ENCODE results near the gene SUSD2.
"Not testable (repeated sequence)": the region's sequence is repeated elsewhere in the genome, so short reads cannot be mapped to it uniquely, and the experiment has no call there.

The SUSD2 gene

GRCh38 chr22:24189249-24190158 lies 8.2 kb downstream of the SUSD2 start:
- DNase-seq, result peak; percentile 56

GRCh38 chr22:24190159-24190540 lies 8.9 kb downstream of the SUSD2 start:
- DNase-seq, result no peak

DNA sequence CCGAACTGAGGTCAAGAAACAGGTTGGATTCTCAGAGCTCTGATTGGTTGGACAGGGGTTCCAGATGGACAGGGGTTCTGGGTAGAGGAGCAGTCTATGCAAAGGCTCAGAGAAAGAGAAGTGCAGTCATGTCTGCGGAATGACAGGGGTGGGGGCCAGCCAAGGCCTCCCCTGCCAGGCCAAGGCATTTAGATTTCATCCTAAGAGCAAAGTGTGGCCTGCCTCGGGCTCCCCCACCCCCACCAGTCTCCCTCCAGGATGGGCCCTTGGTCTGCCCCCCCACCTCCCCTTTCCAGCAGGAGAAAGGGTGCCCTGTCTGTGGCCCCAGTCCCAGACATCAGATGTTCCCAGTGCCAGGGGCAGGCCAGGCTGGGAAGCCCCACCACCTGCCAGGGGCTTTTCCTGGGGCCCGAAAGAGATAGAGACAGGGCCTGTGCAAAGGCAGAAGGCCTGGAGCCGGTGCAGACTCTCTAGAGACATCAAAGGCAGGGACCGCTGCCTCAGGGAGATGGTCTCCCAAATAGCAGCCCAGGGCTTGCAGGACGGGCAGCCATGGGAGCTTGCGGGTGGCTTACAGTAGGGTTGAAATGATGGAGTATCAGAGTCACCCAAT lies 9.4 kb downstream of the SUSD2 start:
- no peak for DNase-seq

- no peak for DNase-seq
Observed at GRCh38 chr22:24191381-24191841, 10.1 kb downstream of the SUSD2 start.

DNA sequence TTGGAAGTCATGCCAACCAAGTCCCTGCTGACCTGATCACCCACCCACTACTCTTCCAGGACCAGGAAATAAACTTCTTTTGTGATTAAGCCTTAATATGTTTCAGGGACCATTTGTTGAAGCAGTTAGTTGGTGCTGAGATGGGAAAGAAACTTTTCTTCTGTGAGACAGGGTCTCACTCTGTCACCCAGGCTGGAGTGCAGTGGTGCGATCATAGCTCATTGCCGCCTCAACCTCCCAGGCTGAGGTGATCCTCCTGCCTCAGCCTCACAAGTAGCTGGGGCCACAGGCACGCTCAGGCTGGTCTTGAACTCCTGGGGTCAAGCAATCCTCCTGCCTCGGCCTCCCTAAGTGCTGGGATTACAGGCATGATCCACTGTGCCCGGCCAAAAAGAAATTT lies 10.6 kb downstream of the SUSD2 start:
- DNase-seq, result no peak

DNA sequence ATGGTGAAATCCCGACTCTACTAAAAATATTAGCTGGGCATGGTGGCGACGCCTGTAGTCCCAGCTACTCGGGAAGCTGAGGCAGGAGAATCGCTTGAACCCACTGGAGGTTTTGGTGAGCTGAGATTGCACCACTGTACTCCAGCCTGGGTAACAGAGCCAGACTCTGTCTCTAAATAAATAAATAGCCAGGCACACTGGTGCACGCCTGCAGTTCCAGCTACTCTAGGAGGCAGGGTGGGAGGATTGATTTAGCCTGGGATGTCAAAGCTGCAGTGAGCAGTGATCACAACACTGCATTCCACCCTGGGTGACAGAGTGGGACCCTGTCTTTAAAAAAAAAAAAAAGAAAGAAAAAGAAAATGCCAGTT lies 17.4 kb downstream of the SUSD2 start:
- DNase-seq, result no peak

- DNase-seq, result peak; percentile 61
Observed at GRCh38 chr22:24200619-24201212, 19.4 kb downstream of the SUSD2 start.

DNA sequence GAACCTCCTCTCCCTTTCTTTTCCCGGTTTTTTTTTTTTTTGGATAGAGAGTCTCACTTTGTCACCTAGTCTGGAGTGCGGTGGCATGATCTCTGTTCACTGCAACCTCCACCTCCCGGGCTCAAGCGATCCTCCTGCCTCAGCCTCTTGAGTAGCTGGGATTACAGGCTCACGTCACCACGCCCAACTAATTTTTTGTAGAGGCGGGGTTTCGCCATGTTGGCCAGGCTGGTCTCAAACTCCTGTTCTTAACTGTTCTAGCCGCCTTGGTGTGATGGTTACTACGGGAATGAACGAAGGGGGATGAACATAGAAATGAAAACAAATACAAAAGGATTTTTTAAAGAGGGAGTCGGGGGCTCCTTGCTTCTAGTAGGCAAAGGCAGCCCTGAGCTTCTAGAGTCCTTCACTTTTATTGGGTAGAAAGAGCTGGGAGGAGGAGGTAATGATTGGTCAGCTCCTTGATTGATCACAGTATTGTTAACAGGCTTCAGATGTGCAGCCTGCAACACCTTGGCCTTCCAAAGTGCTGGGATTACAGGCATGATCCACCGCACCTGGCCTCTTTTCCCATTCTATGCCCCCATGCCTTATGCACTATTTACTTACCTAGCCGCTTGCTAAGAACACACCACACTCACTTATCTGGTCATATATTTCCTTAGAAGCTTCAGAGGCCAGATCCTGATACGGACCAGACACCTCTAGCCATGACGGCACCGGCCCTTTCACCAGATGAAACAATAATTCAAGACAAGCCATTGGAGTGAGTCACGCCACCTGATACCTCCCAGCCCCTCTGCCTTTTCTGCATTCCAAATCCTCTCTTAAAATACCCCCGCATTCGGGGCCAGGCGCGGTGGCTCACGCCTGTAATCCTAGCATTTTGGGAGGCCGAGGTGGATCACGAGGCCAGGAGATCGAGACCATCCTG lies 20.7 kb downstream of the SUSD2 start:
- DNase-seq, result no peak

- DNase-seq, result not testable (repeated sequence)
Observed at GRCh38 chr22:24203856-24204255, 22.6 kb downstream of the SUSD2 start.

DNA sequence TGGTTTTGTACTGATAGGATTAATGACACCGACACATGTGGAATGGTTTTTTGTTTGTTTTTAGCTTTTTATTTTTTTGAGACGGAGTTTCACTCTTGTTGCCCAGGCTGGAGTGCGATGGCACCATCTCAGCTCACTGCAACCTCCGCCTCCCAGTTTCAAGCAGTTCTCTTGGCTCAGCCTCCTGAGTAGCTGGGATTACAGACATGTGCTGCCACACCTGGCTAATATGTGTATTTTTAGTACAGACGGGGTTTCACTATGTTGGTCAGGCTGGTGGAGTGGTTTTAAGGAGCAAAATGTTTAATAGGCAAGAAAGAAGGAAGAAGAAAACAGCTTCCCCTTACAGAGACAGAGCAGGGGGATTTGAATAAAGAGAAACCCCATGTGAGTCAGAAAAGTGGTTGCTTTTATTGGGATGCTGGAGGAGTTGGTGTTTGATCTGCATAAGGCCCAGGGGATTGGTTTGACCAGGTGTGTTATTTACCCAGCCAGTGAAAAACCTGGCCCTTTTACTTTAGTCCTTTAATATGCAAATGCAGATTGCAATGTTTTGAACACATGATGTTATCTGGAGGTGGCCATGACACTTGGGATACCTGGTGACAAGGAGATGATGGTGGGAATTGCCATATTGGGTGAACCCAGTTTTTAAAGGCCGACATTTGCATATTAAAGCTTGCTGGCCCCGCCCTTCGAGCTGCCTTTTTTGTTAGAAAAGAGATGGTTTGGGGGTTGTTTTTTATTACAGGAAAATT lies 24.3 kb downstream of the SUSD2 start:
- no peak for DNase-seq

DNA sequence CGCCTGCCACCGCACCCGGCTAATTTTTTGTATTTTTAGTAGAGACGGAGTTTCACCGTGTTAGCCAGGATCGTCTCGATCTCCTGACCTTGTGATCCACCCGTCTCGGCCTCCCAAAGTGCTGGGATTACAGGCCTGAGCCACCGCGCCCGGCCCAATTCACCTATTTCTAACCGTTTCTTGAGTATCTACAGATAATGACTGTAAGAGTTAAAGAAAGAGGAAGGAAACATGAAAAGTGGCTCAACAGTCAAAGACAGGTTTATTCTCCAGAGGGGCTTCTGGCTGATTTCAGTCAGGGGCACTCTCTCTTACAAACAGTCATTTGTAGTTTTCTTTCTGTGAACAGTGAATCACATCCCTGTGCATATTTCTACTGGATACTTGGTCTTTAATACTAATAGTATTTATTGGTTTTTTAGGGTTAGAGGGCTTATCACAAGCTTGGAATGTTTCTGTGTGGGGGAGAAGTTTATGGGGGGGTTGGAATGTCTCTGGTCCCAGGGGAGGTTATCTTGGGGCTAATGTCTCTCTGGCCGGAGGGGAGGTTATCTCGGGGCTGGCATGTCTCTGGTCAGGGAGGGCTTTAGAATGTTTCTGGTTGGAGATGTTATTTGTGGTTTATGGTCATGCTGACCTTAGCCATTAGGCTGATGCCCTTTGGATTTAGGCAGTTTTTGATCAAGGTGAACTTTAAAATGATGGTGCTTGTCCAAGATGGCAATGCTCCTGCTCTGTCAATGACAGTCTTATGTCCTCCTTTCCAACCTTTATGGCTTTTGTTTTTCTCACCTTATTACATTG lies 25.4 kb downstream of the SUSD2 start:
- peak; percentile 59 for DNase-seq

- no peak for DNase-seq
Observed at GRCh38 chr22:24207264-24208011, 26.2 kb downstream of the SUSD2 start.

- peak; percentile 96 for DNase-seq
Observed at GRCh38 chr22:24208012-24208749, 26.9 kb downstream of the SUSD2 start.

DNA sequence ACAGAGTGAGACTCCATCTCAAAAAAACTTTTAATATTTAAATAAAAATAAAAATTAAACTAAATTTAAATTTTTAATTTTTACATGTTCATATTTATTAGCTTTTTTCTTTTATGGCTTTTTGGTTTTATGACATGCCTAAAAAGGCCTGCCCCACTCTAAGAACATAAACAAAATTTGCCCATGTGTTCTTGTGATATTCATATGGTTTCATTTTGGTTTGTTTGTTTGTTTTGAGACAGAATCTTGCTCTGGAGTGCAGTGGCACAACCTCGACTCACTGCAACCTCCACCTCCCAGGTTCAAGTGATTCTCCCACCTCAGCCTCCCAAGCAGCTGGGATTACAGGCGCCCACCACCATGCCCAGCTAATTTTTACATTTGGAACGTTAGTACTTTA lies 27.7 kb downstream of the SUSD2 start:
- DNase-seq, result no peak

- DNase-seq, result no peak
Observed at GRCh38 chr22:24209687-24210086, 28.4 kb downstream of the SUSD2 start.

DNA sequence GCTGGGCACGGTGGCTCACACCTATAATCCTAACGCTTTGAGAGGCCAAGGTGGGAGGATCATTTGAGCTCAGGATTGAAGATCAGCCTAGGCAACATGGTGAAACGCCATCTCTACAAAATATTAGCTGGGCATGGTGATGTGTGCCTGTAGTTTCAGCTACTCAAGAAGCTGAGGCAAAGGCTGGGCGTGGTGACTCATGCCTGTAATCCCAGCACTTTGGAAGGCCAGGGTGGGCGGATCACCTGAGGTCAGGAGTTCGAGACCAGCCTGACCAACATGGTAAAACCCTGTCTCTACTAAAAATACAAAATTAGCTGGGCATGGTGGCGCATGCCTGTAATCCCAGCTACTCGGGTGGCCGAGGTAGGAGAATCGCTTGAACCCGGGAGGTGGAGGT lies 29.1 kb downstream of the SUSD2 start:
- not testable (repeated sequence) for DNase-seq

GRCh38 chr22:24211716-24212115 lies 30.4 kb downstream of the SUSD2 start:
- DNase-seq, result not testable (repeated sequence)

DNA sequence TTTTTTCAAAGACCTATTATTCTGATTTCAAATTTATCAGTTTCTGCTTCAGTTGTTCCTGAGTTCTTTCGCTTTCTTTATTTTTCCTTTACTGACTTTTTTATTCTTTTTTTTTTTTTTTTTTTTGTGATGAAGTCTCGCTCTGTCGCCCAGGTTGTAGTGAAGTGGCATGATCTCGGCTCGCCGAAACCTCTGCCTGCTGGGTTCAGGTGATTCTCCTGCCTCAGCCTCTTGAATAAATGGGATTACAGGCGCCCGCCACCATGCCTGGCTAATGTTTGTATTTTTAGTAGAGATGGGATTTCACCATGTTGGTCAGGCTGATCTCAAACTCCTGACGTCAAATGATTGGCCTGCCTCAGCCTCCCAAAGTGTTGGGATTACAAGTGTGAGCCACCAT lies 31.8 kb downstream of the SUSD2 start:
- not testable (repeated sequence) for DNase-seq
